SU-DHL-6 (cell line): Measurements from ENCODE around the gene RPA3.

Experiments used
- CTCF ChIP-seq: fragments of 200-600 bp; sonication (generic); IDR thresholded peaks from one replicate; pipeline ENCODE4 v1.5.1; 2017; ENCODE audit warnings: antibody characterized with exemption, mild to moderate bottlenecking, low read length, moderate library complexity; ENCODE audit not compliant: insufficient read depth, poor library complexity, severe bottlenecking
- EZH2phosphoT487 ChIP-seq: fragments of 200-600 bp; sonication (generic), shearing (Covaris generic); conservative IDR thresholded peaks from 2 replicates; pipeline ENCODE4 v1.6.1; 2018; ENCODE audit warnings: mild to moderate bottlenecking, antibody characterized with exemption, low read length, moderate library complexity, mixed read lengths

DNA sequence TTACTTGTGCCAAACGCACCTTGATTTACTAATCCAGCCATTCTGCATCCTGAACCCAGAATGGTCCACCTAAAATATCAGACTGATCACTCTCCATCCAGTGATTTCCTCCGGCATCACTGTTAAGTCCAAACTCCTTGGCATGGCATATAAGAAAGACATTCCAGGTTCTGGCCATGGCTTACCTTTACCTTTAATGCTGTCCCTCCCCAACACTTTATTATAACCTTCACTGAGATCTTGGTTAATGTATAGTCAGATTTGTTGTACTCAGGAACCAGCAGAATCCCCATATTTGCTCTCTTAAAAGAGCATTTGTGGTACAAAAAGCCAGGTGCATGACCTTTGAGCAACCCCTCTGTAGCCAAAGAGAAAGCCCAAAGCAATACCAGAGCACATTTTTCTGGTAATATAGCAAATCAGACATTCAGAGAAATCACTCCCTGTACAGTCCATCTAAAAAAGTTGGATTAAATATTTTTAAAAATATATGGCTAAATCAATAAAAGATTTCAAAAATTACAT is 67.7 kb downstream of the RPA3 start:
- TF ChIP-seq CTCF (no peak), EZH2phosphoT487 (no peak)
